ENCODE results near the gene VNN1.

- TF ChIP-seq CTCF (conservative IDR thresholded peaks at IDR 0.05 in 1 of 2, IDR thresholded peaks at IDR 0.05 in 1 of 2; ENCODE audit: low read depth in 1 of 2, low read length in 2 of 2) (no peak), EZH2 (IDR thresholded peaks at IDR 0.05; ENCODE audit: low read length, missing control alignments) (no peak)
These were observed 6.0 kb upstream of the VNN1 start for GRCh38 chr6:132719736-132720448.
